Adrenal gland (tissue), 12 donors: ENCODE data around the gene ALLC. TPM values are rescaled to one million over a fixed set of nuclear protein-coding genes. Genes with fewer than 3 reads are reported as not detected.
A peak's percentile ranks its signal among the peaks of the same experiment; 100 is the strongest.

ENCODE experiments used
- DNase-seq, 7 donors: peaks; one replicate each; pipeline ENCODE4 v3.0.0-alpha.2; 2019 to 2020
- H3K27ac ChIP-seq, 5 donors: fragments of 200-600 bp; sonication (generic) in 4 of 5; 1 replicate in 3 of 5; 2 replicates in 2 of 5; pipeline versions ENCODE4 v1.5.1 to v1.8.0; 2016 to 2020; ENCODE audit warnings: mild to moderate bottlenecking in 1 of 5
- H3K27me3 ChIP-seq: fragments of 200-600 bp; 2 replicates; pipeline ENCODE4 v1.8.0; 2021
- H3K36me3 ChIP-seq, 2 donors: fragments of 200-600 bp; replicated peaks in 1 of 2; 1 replicate in 1 of 2; 2 replicates in 1 of 2; pipeline versions ENCODE4 v1.5.1 to v1.8.0; 2018 to 2022
- H3K4me1 ChIP-seq, 2 donors: fragments of 200-600 bp; replicated peaks in 1 of 2; 1 replicate in 1 of 2; 2 replicates in 1 of 2; pipeline versions ENCODE4 v1.5.1 to v1.8.0; 2018 to 2021
- H3K4me3 ChIP-seq, 4 donors: fragments of 200-600 bp; sonication (generic) in 3 of 4; one replicate each; pipeline ENCODE4 v1.5.1; 2016 to 2018
- H3K9me3 ChIP-seq, 3 donors: fragments of 200-600 bp; sonication (generic) in 1 of 3; replicated peaks in 1 of 3; 1 replicate in 2 of 3; 2 replicates in 1 of 3; pipeline versions ENCODE4 v1.5.1 to v1.8.0; 2016 to 2021
- CTCF ChIP-seq, 6 experiments: fragments of 450-650 bp in 4 of 6; fragments of 200-600 bp in 2 of 6; sonication (generic) in 1 of 6; IDR thresholded peaks; 1 replicate in 5 of 6; 2 replicates in 1 of 6; pipeline versions ENCODE4 v1.5.1 to v1.8.0; 2016 to 2021; ENCODE audit warnings: antibody characterized with exemption in 6 of 6, mild to moderate bottlenecking in 2 of 6, moderate library complexity in 1 of 6
- POLR2A ChIP-seq, 2 donors: fragments of 450-650 bp; IDR thresholded peaks; one replicate each; pipeline ENCODE4 v1.6.1; 2017; ENCODE audit warnings: antibody characterized with exemption in 2 of 2, mild to moderate bottlenecking in 2 of 2, moderate library complexity in 1 of 2
- WGBS, 4 donors: extraction: QIAGEN DNeasy Blood & Tissue Kit in 2 of 4; methylation state at CpG; one replicate each; pipeline versions ENCODE4 v1.1.5 to v1.1.7; 2013 to 2017; 5-methylcytosine and 5-hydroxymethylcytosine counted together
- intact Hi-C, 2 donors: fragments of 100-400 bp; cut with DNase I; formaldehyde crosslinking; loops; one replicate each; pipeline versions ENCODE4 v1.14.1 to v1.15.0; 2022 to 2023
- polyA plus RNA-seq, 3 donors: library from polyadenylated mRNA; stranded (reverse); fragments of 200-250 nt in 2 of 3; fragments of 350-450 nt in 1 of 3; fragmentation: Illumina TruSeq in 1 of 3; extraction: RNeasy Lipid Tissue Mini Kit (QIAGEN cat#74804) in 1 of 3; gene quantifications; one replicate each; pipeline ENCODE4 v1.2.3, GENCODE V29; 2013 to 2014
- small RNA-seq, 2 donors: library from RNA; depleted of rRNA; stranded (forward); fragments of <200 nt; gene quantifications; one replicate each; pipeline ENCODE3, GENCODE V24; 2016
- total RNA-seq, 9 donors: library from RNA; depleted of rRNA in 4 of 9; stranded (reverse); fragments of >200 nt in 4 of 9; fragments of 120-200 nt in 1 of 9; fragmentation: NEBNext Ultra II Directional in 1 of 9; extraction: Animal tissue kit (Norgen Biotek cat#: 25700) in 1 of 9; gene quantifications; one replicate each; pipeline versions ENCODE4 v1.1.0 to v1.2.4, GENCODE V29; 2013 to 2023
- donor health status: healthy with polysubstance abuse.
- donor health status: Bipolar disorder and iron deficiency.
- donor health status: DM: yes; HTN: yes; CAD: no.
- donor health status: DM: no; HTN: no; CAD: no.
- donor health status: DM: no; HTN: no; CAD: no.
- donor health status: DM: yes; HTN: yes; CAD: no.

ALLC gene
- total and polyA plus RNA-seq, 12 donors = 0.07 to 7.9 (median 0.72) TPM; not detected in 5

DNA sequence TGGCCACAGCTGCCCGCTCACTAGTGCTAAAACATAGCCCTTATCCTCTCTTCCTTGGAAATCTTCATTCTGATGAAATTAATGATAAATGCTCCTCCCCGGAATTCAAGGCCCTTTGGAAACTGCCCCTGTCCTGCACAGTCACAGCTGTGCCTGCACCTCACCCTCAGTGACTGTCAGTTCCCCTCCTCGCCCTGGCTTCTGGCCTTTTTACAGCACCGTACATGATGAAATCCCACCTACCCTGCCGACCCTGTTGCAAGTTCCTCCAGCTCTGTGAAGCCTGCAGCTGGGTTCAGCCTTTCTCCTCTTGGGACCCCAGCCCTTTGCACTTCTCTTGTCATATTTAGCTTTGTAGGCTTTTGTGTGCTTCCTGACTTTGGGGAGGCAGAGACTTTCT lies 93.8 kb downstream of the ALLC start:
- TF ChIP-seq POLR2A (IDR thresholded peaks at IDR 0.05) (no peak), CTCF (IDR thresholded peaks at IDR 0.05) (no peak)
- Histone ChIP-seq H3K36me3 (no peaks in the 10 kb centered on the region), H3K27ac (no peak overlapping the region), H3K4me1 (no peaks in the 10 kb centered on the region), H3K27me3 (no peaks in the 10 kb centered on the region), H3K9me3 (no peaks in the 10 kb centered on the region), H3K4me3 (no peak overlapping the region)
- intact Hi-C loops = no loop called here
- peak in 1 of 7 donors; percentile 11 for DNase-seq
- 27 to 41% (median 36%) methylated on average over 5 of the region's 5 CpGs for WGBS, 4 donors

Small RNAs within 50 kb of the gene (small RNA-seq; reads per million reads assigned to genes)
- gene TMSB4XP2 = 0 reads per million in 2 donors

Other genes starting within 250 kb of the ALLC start
- 100 to 1,000 TPM in 5 of 9 donors, 10 to 100 TPM in 4; 79.6 to 147 (median 109) TPM for gene ADI1, start 138.7 kb upstream of the ALLC start, total RNA-seq
- 100 to 1,000 TPM in 1 of 3 donors, 10 to 100 TPM in 2; 50.0 to 160 (median 64.3) TPM for gene ADI1, start 138.7 kb upstream of the ALLC start, polyA plus RNA-seq
- 10 to 100 TPM in 8 of 9 donors, 1 to 10 TPM in 1; 7.0 to 27.6 (median 17.7) TPM for gene RNASEH1, start 99.9 kb upstream of the ALLC start, total RNA-seq
- 10 to 100 TPM in 1 of 3 donors, 1 to 10 TPM in 2; 4.5 to 25.6 (median 9.7) TPM for gene RNASEH1, start 99.9 kb upstream of the ALLC start, polyA plus RNA-seq
- gene RPS7, start 82.9 kb upstream of the ALLC start, total RNA-seq = 1,000 to 10,000 TPM in 5 of 9 donors, 100 to 1,000 TPM in 4; 815 to 2,720 (median 1,452) TPM
- 1,000 to 10,000 TPM; 1,199 to 2,655 (median 1,714) TPM for gene RPS7, start 82.9 kb upstream of the ALLC start, polyA plus RNA-seq
- gene COLEC11, start 63.1 kb upstream of the ALLC start, total RNA-seq = 100 to 1,000 TPM in 2 of 9 donors, 10 to 100 TPM in 7; 21.9 to 132 (median 60.1) TPM
- gene COLEC11, start 63.1 kb upstream of the ALLC start, polyA plus RNA-seq = 100 to 1,000 TPM in 2 of 3 donors, 10 to 100 TPM in 1; 16.8 to 155 (median 107) TPM
- under 1 TPM in 3 of 9 donors, not detected in 6; 0.30 to 0.39 (median 0.39) TPM for gene DCDC2C, start 45.4 kb downstream of the ALLC start, total RNA-seq
- 1 to 10 TPM in 1 of 3 donors, under 1 TPM in 2; 0.18 to 2.0 (median 0.71) TPM for gene DCDC2C, start 45.4 kb downstream of the ALLC start, polyA plus RNA-seq